Hepatic stellate cell (primary cell): ENCODE data around the gene PTAFR.

ENCODE experiments used
- DNase-seq: peaks from one replicate; pipeline ENCODE4 v3.0.0; 2011; ENCODE audit warnings: low spot score

The PTAFR gene

GRCh38 chr1:28118640-28119307 lies 57.7 kb downstream of the PTAFR start:
- DNase-seq = no peak

GRCh38 chr1:28115267-28115666 lies 61.2 kb downstream of the PTAFR start:
- no peak for DNase-seq

- DNase-seq = no peak
Measured at GRCh38 chr1:28114844-28115243, 61.6 kb downstream of the PTAFR start.

- DNase-seq = no peak
Measured at GRCh38 chr1:28113242-28113572, 63.3 kb downstream of the PTAFR start.

GRCh38 chr1:28112388-28113241 lies 63.9 kb downstream of the PTAFR start:
- peak; percentile 60 for DNase-seq

GRCh38 chr1:28111157-28111556 lies 65.3 kb downstream of the PTAFR start:
- DNase-seq = no peak

GRCh38 chr1:28110555-28110954 lies 65.9 kb downstream of the PTAFR start:
- peak; percentile 28 for DNase-seq

- DNase-seq = no peak
Measured at GRCh38 chr1:28109639-28110038, 66.9 kb downstream of the PTAFR start.

GRCh38 chr1:28108001-28108400 lies 68.5 kb downstream of the PTAFR start:
- DNase-seq = no peak

- peak; percentile 34 for DNase-seq
Measured at GRCh38 chr1:28104866-28105467, 71.5 kb downstream of the PTAFR start.

- no peak for DNase-seq
Measured at GRCh38 chr1:28102189-28102588, 74.3 kb downstream of the PTAFR start.

GRCh38 chr1:28099050-28099769 lies 77.3 kb downstream of the PTAFR start:
- peak; percentile 25 for DNase-seq
